SK-N-SH (cell line): ENCODE measurements around the gene RAC3. TPM values are rescaled to one million over a fixed set of nuclear protein-coding genes. Genes with fewer than 3 reads are reported as not detected.

Source experiments
- CTCF ChIA-PET: fragments of 300-600, 350-600 bp; formaldehyde crosslinking; extraction: SDS; loops from one replicate; lab custom pipeline; 2021; lab: Yijun Ruan, JAX
- POLR2A ChIA-PET: fragments of 350-600 bp; sonication (Branson Sonifier 250); formaldehyde crosslinking; extraction: SDS; loops from one replicate; lab custom pipeline; 2020; ENCODE audit warnings: antibody characterized with exemption, inconsistent platforms; lab: Yijun Ruan, JAX
- DNase-seq: peaks from one replicate; pipeline ENCODE4 v3.0.0; 2012
- H2AFZ ChIP-seq: fragments of 200-600 bp; sonication (generic); 2 replicates; pipeline ENCODE4 v1.8.1; 2016; ENCODE audit warnings: antibody characterized with exemption, mild to moderate bottlenecking, low read depth
- H3F3A ChIP-seq: fragments of 200-600 bp; sonication (generic); replicated peaks from 2 replicates; pipeline ENCODE3; 2016; ENCODE audit warnings: antibody characterized with exemption, mild to moderate bottlenecking; ENCODE audit not compliant: insufficient read depth
- H3K27ac ChIP-seq, 2 experiments: fragments of 200-500 bp in 1 of 2; fragments of 200-600 bp in 1 of 2; sonication (Bioruptor generic) in 1 of 2; sonication (generic), shearing (Covaris generic) in 1 of 2; 2 replicates each; pipeline versions ENCODE4 v1.5.1 to v1.6.1; 2014 to 2016; ENCODE audit warnings: low read depth in 2 of 2, inconsistent platforms in 1 of 2, low read length in 1 of 2, mild to moderate bottlenecking in 1 of 2, mixed read lengths in 1 of 2
- H3K27me3 ChIP-seq: fragments of 200-600 bp; sonication (generic), shearing (Covaris generic); 2 replicates; pipeline ENCODE4 v1.6.1; 2016; ENCODE audit warnings: mixed run types; ENCODE audit not compliant: insufficient read depth
- H3K36me3 ChIP-seq, 2 experiments: fragments of 200-500 bp in 1 of 2; fragments of 200-600 bp in 1 of 2; sonication (Bioruptor generic) in 1 of 2; sonication (generic) in 1 of 2; replicated peaks in 1 of 2; 2 replicates each; pipeline versions ENCODE3 to v1.5.1; 2014 to 2016; ENCODE audit warnings: low read length in 1 of 2, mild to moderate bottlenecking in 1 of 2; ENCODE audit not compliant: insufficient read depth in 2 of 2, control insufficient read depth in 1 of 2
- H3K4me1 ChIP-seq, 2 experiments: fragments of 200-500 bp in 1 of 2; fragments of 200-600 bp in 1 of 2; sonication (Bioruptor generic) in 1 of 2; sonication (generic), shearing (Covaris generic) in 1 of 2; 2 replicates each; pipeline versions ENCODE4 v1.5.1 to v1.6.1; 2014 to 2016; ENCODE audit warnings: low read depth in 1 of 2, low read length in 1 of 2, mixed run types in 1 of 2; ENCODE audit not compliant: insufficient read depth in 2 of 2, control insufficient read depth in 1 of 2
- H3K4me2 ChIP-seq: fragments of 200-600 bp; sonication (generic), shearing (Covaris generic); 2 replicates; pipeline ENCODE4 v1.6.1; 2017; ENCODE audit warnings: mixed run types
- H3K4me3 ChIP-seq, 2 experiments: fragments of 200-500 bp in 1 of 2; fragments of 200-600 bp in 1 of 2; sonication (Bioruptor generic) in 1 of 2; sonication (generic), shearing (Covaris generic) in 1 of 2; 2 replicates each; pipeline versions ENCODE4 v1.5.1 to v1.8.1; 2014 to 2016; ENCODE audit warnings: low read depth in 2 of 2, inconsistent platforms in 1 of 2, low read length in 1 of 2, mild to moderate bottlenecking in 1 of 2, mixed read lengths in 1 of 2, moderate library complexity in 1 of 2
- H3K79me2 ChIP-seq: fragments of 200-600 bp; sonication (generic); 2 replicates; pipeline ENCODE4 v1.8.1; 2017; ENCODE audit warnings: mild to moderate bottlenecking; ENCODE audit not compliant: insufficient read depth
- H3K9ac ChIP-seq: fragments of 200-600 bp; sonication (generic); 2 replicates; pipeline ENCODE4 v1.6.1; 2017; ENCODE audit warnings: mixed run types
- H3K9me2 ChIP-seq: fragments of 200-600 bp; sonication (generic); 2 replicates; pipeline ENCODE4 v1.6.1; 2017; ENCODE audit warnings: mixed run types
- H3K9me3 ChIP-seq: fragments of 200-600 bp; sonication (generic); 2 replicates; pipeline ENCODE4 v1.6.1; 2017; ENCODE audit warnings: mixed run types, mild to moderate bottlenecking, moderate library complexity
- H4K20me1 ChIP-seq: fragments of 200-600 bp; sonication (generic); 2 replicates; pipeline ENCODE4 v1.6.1; 2017; ENCODE audit warnings: mild to moderate bottlenecking, mixed run types; ENCODE audit not compliant: insufficient read depth
- CHD2 ChIP-seq: fragments of 150-350 bp; IDR thresholded peaks from 2 replicates; pipeline ENCODE4 v1.6.1; 2018; ENCODE audit warnings: low read length; ENCODE audit not compliant: partially characterized antibody
- ELF1 ChIP-seq: IDR thresholded peaks from 2 replicates; pipeline ENCODE4 v1.4.0; 2012
- FOSL2 ChIP-seq: IDR thresholded peaks from 2 replicates; pipeline ENCODE4 v1.4.0; 2012; ENCODE audit warnings: low read depth, mild to moderate bottlenecking, moderate library complexity, borderline replicate concordance
- FOXJ3 ChIP-seq: sonication (generic); formaldehyde crosslinking; IDR thresholded peaks from 2 replicates; pipeline ENCODE4 v1.5.1; 2020; ENCODE audit warnings: mild to moderate bottlenecking, missing genetic modification reagents
- FOXM1 ChIP-seq: IDR thresholded peaks from 2 replicates; pipeline ENCODE4 v1.4.0; 2012; ENCODE audit warnings: low read depth, mild to moderate bottlenecking
- IRF3 ChIP-seq: fragments of 150-350 bp; IDR thresholded peaks from 2 replicates; pipeline ENCODE4 v1.6.1; 2016; ENCODE audit warnings: mild to moderate bottlenecking, low read depth, low read length
- JUND ChIP-seq: IDR thresholded peaks from 2 replicates; pipeline ENCODE4 v1.4.0; 2012
- MEF2A ChIP-seq: IDR thresholded peaks from 2 replicates; pipeline ENCODE4 v1.4.0; 2012; ENCODE audit warnings: low read depth, borderline replicate concordance
- MXI1 ChIP-seq: IDR thresholded peaks from 2 replicates; pipeline ENCODE4 v1.6.1; 2012; ENCODE audit warnings: mild to moderate bottlenecking, low read depth, low read length, improper control_type of control experiment
- NFIC ChIP-seq: IDR thresholded peaks from 2 replicates; pipeline ENCODE4 v1.4.0; 2012; ENCODE audit warnings: borderline replicate concordance
- NRF1 ChIP-seq: IDR thresholded peaks from 2 replicates; pipeline ENCODE4 v1.6.1; 2012; ENCODE audit warnings: low read depth, mild to moderate bottlenecking, low read length
- PBX3 ChIP-seq: IDR thresholded peaks from 2 replicates; pipeline ENCODE4; 2012
- POLR2AphosphoS5 ChIP-seq: IDR thresholded peaks from 2 replicates; pipeline ENCODE4 v1.6.1; 2012; ENCODE audit warnings: low read depth, low read length
- RAD21 ChIP-seq: IDR thresholded peaks from 2 replicates; pipeline ENCODE4 v1.6.1; 2012; ENCODE audit warnings: mild to moderate bottlenecking, low read length
- REST ChIP-seq: IDR thresholded peaks from 2 replicates; pipeline ENCODE4 v1.6.1; 2012; ENCODE audit warnings: mild to moderate bottlenecking, low read depth, low read length, moderate library complexity
- RXRA ChIP-seq: IDR thresholded peaks from 2 replicates; pipeline ENCODE4 v1.4.0; 2012; ENCODE audit warnings: low read depth, mild to moderate bottlenecking, borderline replicate concordance
- SMC3 ChIP-seq: IDR thresholded peaks from 2 replicates; pipeline ENCODE4 v1.6.1; 2012; ENCODE audit warnings: low read depth, low read length, improper control_type of control experiment
- WGBS: methylation state at CpG from one replicate; pipeline ENCODE4 v1.1.6; 2017; ENCODE audit warnings: low lambda C conversion rate; 5-methylcytosine and 5-hydroxymethylcytosine counted together
- polyA plus RNA-seq, 3 experiments: library from polyadenylated mRNA; depleted of rRNA; stranded (reverse); fragments of >200 nt; gene quantifications; 2 replicates each; pipeline ENCODE4 v1.2.3, GENCODE V29; 2012

Gene RAC3
- polyA plus RNA-seq, 1 of the 3 experiments (the other 2 are of a cell fraction), result 83.6 TPM

- Histone ChIP-seq H3F3A (peaks cover 20% of the 10 kb centered on the region), H3K4me1 (peaks cover 0 to 30% of the 10 kb centered on the region in 2 experiments; a peak in 2 of 4 replicates), H3K4me2 (no peak overlapping the region), H3K79me2 (peaks cover 49% of the 10 kb centered on the region), H3K27ac (no peak overlapping the region; a peak in 1 of 4 replicates), H4K20me1 (peaks cover 14% of the 10 kb centered on the region; the same call in 1 of the 2 replicates), H3K9me2 (no peaks in the 10 kb centered on the region), H3K27me3 (no peaks in the 10 kb centered on the region), H3K36me3 (peaks cover 29 to 72% of the 10 kb centered on the region in 2 experiments), H2AFZ (no peak overlapping the region), H3K4me3 (no peak overlapping the region), H3K9ac (no peak overlapping the region), H3K9me3 (no peaks in the 10 kb centered on the region)
- ChIA-PET CTCF (interaction anchor here (0.8 to 5.1 kb wide), 10 partner anchors 15 to 100 kb away, joined by 3 to 24 read pairs (median 3); partner anchors contain the start of gene DCXR), POLR2A (interaction anchor here (1.0 to 1.6 kb wide), 2 partner anchors 9 to 44 kb away, joined by 4 read pairs; partner anchors contain the start of gene FASN)
- WGBS, result 93% methylated on average over 28 of the region's 38 CpGs
- DNase-seq, result no peak
- TF ChIP-seq FOSL2 (no peak), PBX3 (no peak), ELF1 (no peak), SMC3 (no peak), IRF3 (no peak), FOXM1 (no peak), NRF1 (no peak), RXRA (no peak)
Measured at GRCh38 chr17:82054351-82055022, 23.0 kb downstream of the RAC3 start.

- Histone ChIP-seq H3K27me3 (no peaks in the 10 kb centered on the region), H4K20me1 (peaks cover 14% of the 10 kb centered on the region; the same call in 1 of the 2 replicates), H2AFZ (no peak overlapping the region), H3K36me3 (peaks cover 30 to 72% of the 10 kb centered on the region in 2 experiments), H3K79me2 (peaks cover 48% of the 10 kb centered on the region), H3K4me3 (no peak overlapping the region), H3K9me3 (no peaks in the 10 kb centered on the region), H3F3A (peaks cover 27% of the 10 kb centered on the region), H3K9me2 (no peaks in the 10 kb centered on the region), H3K9ac (no peak overlapping the region), H3K27ac (no peak overlapping the region; a peak in 1 of 4 replicates), H3K4me2 (no peak overlapping the region), H3K4me1 (peaks cover 0 to 25% of the 10 kb centered on the region in 2 experiments; a peak in 2 of 4 replicates)
- CTCF ChIA-PET, result interaction anchor here (0.8 to 5.1 kb wide), 9 partner anchors 10 to 98 kb away, joined by 3 to 24 read pairs (median 3); partner anchors contain the start of genes CENPX, DCXR and DUS1L
- WGBS, result 95% methylated on average over 19 of the region's 26 CpGs
- DNase-seq, result no peak
- POLR2A ChIA-PET, result interaction anchor here (1.0 to 1.6 kb wide), 3 partner anchors 8 to 43 kb away, joined by 3 to 4 read pairs (median 4); partner anchors contain the start of gene FASN
- TF ChIP-seq IRF3 (no peak), MEF2A (no peak), MXI1 (no peak), ELF1 (no peak), NFIC (no peak), RXRA (no peak), REST (no peak), POLR2AphosphoS5 (no peak), CHD2 (no peak), RAD21 (no peak), JUND (no peak), FOXJ3 (no peak), FOSL2 (no peak), FOXM1 (no peak)
Measured at GRCh38 chr17:82055023-82055964, 23.8 kb downstream of the RAC3 start.
